D721Med (cell line): ENCODE results near the gene GRWD1.
"Not testable (repeated sequence)": the region's sequence is repeated elsewhere in the genome, so short reads cannot be mapped to it uniquely, and the experiment has no call there.

ENCODE experiments used
- DNase-seq: peaks from one replicate; pipeline ENCODE4 v3.0.0; 2011; ENCODE audit warnings: low spot score; ENCODE audit not compliant: insufficient read length
- FAIRE-seq: peaks from 2 replicates; lab custom pipeline; 2011; peaks lifted over from hg19 to GRCh38; lab: Jason Lieb, UNC
- TF ChIP-seq, protein P1 (sequence below): IDR thresholded peaks from 2 replicates; pipeline ENCODE4 v1.5.1; 2012; ENCODE audit warnings: mild to moderate bottlenecking, control low read depth; ENCODE audit not compliant: insufficient read depth; ENCODE audit errors: missing control alignments

Gene GRWD1

DNA sequence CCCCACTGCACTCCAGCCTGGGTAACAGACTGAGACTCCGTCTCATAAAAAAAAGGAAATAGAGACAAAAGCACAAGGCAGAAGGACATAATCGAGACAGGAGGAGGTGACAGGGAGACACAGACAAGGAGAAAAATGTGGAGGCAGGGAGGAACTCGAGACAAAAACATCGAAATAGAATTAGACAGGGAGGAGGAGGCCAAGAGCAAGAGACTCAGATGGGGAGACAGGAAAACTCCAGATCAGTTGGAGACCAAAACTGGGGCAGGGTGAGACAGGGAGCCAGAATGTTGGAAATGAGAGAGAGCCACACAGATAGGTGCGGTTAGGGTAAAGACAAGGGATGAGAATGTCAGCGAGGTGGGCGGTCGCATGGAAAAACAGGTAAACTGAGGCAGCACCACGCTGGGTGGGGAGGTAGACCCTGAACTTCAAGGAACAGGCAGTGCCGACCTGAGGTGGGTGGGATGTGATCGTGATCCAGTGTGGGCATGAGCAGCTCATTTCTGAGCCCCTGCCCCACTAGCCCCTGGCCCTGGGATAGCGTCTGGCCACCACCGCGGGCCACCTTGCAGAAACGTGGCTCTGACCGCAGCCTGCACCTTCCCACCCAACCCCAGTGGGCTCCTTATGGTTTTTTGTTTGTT is 38.6 kb downstream of the GRWD1 start:
- FAIRE-seq, result no peak
- DNase-seq, result no peak
- TF ChIP-seq, protein P1, sequence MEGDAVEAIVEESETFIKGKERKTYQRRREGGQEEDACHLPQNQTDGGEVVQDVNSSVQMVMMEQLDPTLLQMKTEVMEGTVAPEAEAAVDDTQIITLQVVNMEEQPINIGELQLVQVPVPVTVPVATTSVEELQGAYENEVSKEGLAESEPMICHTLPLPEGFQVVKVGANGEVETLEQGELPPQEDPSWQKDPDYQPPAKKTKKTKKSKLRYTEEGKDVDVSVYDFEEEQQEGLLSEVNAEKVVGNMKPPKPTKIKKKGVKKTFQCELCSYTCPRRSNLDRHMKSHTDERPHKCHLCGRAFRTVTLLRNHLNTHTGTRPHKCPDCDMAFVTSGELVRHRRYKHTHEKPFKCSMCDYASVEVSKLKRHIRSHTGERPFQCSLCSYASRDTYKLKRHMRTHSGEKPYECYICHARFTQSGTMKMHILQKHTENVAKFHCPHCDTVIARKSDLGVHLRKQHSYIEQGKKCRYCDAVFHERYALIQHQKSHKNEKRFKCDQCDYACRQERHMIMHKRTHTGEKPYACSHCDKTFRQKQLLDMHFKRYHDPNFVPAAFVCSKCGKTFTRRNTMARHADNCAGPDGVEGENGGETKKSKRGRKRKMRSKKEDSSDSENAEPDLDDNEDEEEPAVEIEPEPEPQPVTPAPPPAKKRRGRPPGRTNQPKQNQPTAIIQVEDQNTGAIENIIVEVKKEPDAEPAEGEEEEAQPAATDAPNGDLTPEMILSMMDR, result no peak

DNA sequence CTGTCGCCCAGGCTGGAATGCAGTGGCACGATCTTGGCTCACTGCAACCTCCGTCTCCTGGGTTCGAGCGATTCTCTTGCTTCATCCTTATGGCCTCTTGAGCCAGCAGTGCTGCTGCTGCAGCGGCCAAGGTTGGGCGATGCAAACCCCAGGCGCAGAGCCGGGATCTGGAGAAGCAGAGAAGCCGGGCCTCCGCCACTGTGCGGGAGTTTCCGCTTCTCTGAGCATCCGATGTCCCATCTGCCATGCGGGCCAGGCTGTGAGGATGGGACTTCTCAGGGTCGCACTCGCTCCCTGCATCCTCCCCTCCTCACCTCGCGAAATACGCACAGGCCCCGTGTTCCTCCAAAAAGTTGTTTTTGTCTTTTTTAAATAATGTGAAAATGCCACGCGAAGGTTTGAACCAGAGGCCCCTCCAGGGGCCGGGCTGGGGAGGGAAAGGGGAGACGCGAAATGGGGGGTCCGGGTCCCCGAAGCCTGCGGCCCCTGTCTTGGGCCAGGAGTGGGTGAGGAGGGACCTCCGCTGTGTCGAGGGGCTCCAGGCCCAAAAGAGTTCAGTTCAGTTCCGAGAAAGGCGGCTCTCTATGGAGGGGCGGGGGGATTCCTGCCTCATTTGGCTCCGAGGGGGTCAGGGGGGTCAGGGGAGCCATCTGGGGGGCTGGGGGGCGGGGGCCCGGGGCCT is 39.3 kb downstream of the GRWD1 start:
- TF ChIP-seq, protein P1, result no peak
- DNase-seq, result no peak
- FAIRE-seq, result no peak

DNA sequence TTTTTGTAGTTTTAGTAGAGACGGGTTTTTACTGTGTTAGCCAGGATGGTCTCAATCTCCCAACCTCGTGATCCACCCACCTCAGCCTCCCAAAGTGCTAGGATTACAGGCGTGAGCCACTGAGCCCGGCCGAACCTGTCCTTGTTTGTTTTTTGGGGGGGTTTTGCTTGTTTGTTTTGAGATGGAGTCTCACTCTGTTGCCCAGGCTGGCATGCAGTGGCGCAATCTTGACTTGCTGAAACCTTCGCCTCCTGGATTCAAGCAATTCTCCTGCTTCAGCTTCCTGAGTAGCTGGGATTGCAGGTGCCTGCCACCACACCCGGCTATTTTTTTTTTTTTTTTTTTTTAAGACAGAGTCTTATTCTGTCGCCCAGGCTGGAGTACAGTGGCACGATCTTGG is 40.9 kb downstream of the GRWD1 start:
- FAIRE-seq, DNase-seq: not testable (repeated sequence)

DNA sequence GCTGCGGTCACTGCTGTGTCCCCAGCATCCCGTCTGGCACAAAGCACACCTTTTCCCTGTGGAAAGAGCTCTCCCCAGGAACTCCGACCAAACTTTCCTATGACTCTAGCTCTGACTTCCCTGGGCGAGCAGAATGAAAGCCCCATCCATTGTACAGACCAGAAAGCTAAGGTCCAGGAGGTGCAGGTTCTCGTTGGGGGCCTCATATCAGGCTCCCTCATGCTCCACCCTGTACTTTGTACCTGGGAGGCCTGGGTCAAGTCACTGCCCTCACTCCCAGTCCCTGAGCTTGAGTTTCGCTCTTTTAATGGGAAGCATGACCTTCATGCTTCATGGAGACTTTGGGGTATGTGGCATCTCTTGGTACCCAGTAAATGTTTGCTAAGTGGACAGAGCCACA is 41.8 kb downstream of the GRWD1 start:
- FAIRE-seq (no peak), DNase-seq (no peak)
- TF ChIP-seq, protein P1, result no peak

DNA sequence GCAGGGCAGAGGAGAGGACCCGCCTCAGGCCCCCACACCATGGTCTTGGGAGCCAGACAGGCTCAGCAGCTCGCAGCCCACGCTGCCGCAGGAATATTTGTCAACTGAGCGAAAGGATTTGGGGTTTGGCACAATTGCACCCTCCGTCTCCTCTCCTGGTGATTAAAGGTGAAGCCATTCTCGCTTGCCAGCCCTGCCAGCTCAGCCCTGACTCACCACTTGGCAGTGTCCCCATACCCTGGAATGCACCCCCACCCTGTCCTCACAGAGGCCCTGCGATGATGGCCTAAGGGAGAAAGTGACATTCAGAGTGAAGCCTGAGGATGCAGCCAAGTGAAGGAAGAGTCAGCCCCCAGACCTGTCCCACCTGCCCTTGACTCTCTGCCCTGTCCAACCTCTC is 42.2 kb downstream of the GRWD1 start:
- FAIRE-seq (no peak), DNase-seq (no peak)
- TF ChIP-seq, protein P1, result no peak

DNA sequence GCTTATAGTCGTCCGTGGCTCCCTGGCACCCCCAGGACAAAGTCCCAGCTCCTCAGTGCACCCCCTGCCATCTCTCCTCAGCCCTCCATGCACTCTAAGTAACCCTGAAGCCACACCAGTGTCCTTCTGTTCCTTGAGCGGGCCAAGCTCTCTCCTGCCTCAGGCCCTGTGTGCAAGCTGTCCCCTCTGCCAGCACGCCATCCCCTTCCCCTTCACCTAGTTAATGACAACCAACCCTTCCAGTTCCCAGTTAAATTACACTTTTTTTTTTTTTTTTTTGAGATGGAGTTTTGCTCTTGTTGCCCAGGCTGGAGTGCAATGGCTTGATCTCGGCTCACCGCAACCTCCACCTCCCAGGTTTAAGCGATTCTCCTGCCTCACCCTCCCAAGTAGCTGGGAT is 42.7 kb downstream of the GRWD1 start:
- not testable (repeated sequence) for DNase-seq, FAIRE-seq

DNA sequence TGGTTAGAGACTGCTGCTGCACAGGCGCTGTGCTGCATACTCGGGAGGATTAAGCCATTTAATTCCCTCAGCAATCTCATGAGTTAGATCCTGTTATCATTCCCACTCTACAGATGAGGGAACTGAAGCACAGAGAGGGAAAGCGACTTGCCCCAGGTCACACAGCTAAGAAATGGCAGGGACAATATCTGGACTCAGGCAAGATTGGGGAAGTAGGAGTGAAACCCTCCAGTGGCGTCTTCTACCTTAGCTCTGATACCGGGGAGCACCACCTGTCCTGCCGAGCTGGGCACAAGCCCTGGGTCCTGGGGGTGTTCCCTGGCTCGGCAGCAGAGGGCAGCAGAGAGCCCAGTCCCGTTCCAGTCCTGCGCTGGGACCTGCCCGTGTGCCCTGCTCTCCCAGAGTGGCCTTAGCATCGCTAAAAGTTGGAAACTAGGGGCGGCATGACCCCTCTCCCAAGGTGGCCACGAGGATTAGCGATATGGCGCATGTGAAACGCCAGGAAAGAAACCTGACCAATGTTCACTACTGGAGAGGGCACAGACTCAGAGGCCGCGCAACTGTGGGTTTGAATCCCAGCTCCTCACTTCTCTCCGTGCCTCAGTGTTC is 43.9 kb downstream of the GRWD1 start:
- TF ChIP-seq, protein P1, result peak; percentile 60
- FAIRE-seq, result no peak
- peak; percentile 92 for DNase-seq

DNA sequence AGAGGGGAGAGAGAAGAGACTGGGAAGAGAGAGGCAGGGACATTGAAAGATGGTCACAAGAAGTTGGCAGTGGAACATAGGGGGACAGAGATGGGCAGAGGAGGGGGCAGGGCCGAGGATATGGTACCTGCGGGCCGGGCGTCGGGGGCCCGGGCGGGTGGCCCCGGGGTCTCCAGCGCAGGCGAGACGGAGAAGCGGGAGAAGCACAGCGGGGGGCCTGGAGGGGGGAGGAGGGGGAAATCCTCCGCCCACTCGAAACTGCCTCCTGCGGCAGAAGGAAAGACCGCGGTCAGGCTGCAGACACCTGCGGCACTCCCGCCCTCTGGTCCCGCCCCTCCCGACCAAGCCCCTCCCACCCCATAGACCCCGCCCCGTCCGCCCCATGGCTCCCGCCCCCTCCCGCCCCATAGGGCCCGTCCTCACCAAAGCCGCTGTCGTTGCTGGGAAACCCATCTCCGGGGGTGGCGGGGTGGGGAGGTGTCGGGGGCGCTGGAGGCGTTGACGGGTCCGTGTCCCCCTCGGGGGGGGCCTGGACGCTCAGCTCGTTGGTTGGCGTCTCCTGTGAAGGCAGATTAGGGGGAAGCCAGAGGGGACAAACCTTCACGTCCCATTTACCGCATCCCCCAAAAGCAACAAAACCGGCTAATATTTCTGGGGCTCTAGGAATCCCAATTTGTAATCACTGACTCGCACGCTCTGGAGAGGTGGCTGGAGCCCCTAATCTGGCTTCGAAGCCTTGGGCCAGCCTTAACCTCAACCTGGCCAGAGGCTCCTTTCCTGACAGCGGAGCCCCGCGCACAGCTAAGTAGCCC is 45.4 kb downstream of the GRWD1 start:
- TF ChIP-seq, protein P1, result no peak
- DNase-seq (no peak), FAIRE-seq (no peak)
